Adrenal gland (tissue), 5 donors: ENCODE data around the gene BCAS3.

Experiments used
- POLR2A ChIP-seq, 2 donors: fragments of 450-650 bp; IDR thresholded peaks; one replicate each; pipeline ENCODE4 v1.6.1; 2017; ENCODE audit warnings: antibody characterized with exemption in 2 of 2, mild to moderate bottlenecking in 2 of 2, moderate library complexity in 1 of 2
- TF ChIP-seq, protein P1 (sequence below), 6 experiments: fragments of 450-650 bp in 4 of 6; fragments of 200-600 bp in 2 of 6; sonication (generic) in 1 of 6; IDR thresholded peaks; 1 replicate in 5 of 6; 2 replicates in 1 of 6; pipeline versions ENCODE4 v1.5.1 to v1.8.0; 2016 to 2021; ENCODE audit warnings: antibody characterized with exemption in 6 of 6, mild to moderate bottlenecking in 2 of 6, moderate library complexity in 1 of 6
- donor health status: DM: no; HTN: no; CAD: no.

DNA sequence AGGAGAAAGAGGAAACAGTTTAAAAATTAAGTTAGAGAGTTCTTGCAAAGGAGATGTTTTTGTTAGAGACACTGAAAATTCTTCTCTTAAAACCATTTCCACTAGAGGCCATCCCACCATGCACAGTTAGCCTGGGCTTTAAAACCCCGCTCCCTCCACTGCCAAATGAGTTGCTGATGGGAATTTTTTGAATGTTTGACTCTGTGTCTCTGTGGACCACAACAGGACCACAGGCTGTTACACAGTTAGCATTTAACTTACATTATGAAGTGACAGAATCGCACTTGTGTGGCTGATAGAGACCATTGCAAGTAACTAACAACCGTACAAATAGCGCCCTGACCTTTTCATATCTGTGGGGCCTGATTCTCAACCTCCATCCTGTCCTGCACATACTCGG, 647.3 kb downstream of the BCAS3 start:
- TF ChIP-seq, protein P1, sequence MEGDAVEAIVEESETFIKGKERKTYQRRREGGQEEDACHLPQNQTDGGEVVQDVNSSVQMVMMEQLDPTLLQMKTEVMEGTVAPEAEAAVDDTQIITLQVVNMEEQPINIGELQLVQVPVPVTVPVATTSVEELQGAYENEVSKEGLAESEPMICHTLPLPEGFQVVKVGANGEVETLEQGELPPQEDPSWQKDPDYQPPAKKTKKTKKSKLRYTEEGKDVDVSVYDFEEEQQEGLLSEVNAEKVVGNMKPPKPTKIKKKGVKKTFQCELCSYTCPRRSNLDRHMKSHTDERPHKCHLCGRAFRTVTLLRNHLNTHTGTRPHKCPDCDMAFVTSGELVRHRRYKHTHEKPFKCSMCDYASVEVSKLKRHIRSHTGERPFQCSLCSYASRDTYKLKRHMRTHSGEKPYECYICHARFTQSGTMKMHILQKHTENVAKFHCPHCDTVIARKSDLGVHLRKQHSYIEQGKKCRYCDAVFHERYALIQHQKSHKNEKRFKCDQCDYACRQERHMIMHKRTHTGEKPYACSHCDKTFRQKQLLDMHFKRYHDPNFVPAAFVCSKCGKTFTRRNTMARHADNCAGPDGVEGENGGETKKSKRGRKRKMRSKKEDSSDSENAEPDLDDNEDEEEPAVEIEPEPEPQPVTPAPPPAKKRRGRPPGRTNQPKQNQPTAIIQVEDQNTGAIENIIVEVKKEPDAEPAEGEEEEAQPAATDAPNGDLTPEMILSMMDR (IDR thresholded peaks at IDR 0.05): no peak
- no peak for TF ChIP-seq POLR2A (IDR thresholded peaks at IDR 0.05)
